ENCODE results near the gene SMIM29.
"Not testable (repeated sequence)": the region's sequence is repeated elsewhere in the genome, so short reads cannot be mapped to it uniquely, and the experiment has no call there.

Gene SMIM29

GRCh38 chr6:34248727-34249468 lies at the start of gene SMIM29:
SMIM29 (minus strand) TSS chr6:34249006; CDS start chr6:34247791, 1,215 bp downstream.
- peak; percentile 94 to 99 (median 96) for DNase-seq (ENCODE audit: low read depth in 3 of 3)

GRCh38 chr6:34295721-34296120 lies 46.9 kb upstream of the SMIM29 start:
- no peak for DNase-seq (ENCODE audit: low read depth in 3 of 3)

- no peak for DNase-seq (ENCODE audit: low read depth in 3 of 3)
These were observed 44.1 kb upstream of the SMIM29 start for GRCh38 chr6:34292954-34293353.

GRCh38 chr6:34289137-34289536 lies 40.3 kb upstream of the SMIM29 start:
- DNase-seq (ENCODE audit: low read depth in 3 of 3): no peak

- no peak for DNase-seq (ENCODE audit: low read depth in 3 of 3)
These were observed 39.8 kb upstream of the SMIM29 start for GRCh38 chr6:34288581-34288980.

- DNase-seq (ENCODE audit: low read depth in 3 of 3): no peak
These were observed 36.8 kb upstream of the SMIM29 start for GRCh38 chr6:34285448-34286164.

- DNase-seq (ENCODE audit: low read depth in 3 of 3): no peak
These were observed 36.0 kb upstream of the SMIM29 start for GRCh38 chr6:34284563-34285447.

- DNase-seq (ENCODE audit: low read depth in 3 of 3): no peak
These were observed 33.0 kb upstream of the SMIM29 start for GRCh38 chr6:34281702-34282334.

- no peak for DNase-seq (ENCODE audit: low read depth in 3 of 3)
These were observed 31.4 kb upstream of the SMIM29 start for GRCh38 chr6:34280216-34280615.

GRCh38 chr6:34278833-34279232 lies 30.0 kb upstream of the SMIM29 start:
- DNase-seq (ENCODE audit: low read depth in 3 of 3): no peak

GRCh38 chr6:34277763-34278112 lies 28.9 kb upstream of the SMIM29 start:
- no peak for DNase-seq (ENCODE audit: low read depth in 3 of 3)

- DNase-seq (ENCODE audit: low read depth in 3 of 3): no peak
These were observed 28.3 kb upstream of the SMIM29 start for GRCh38 chr6:34276881-34277762.

GRCh38 chr6:34276191-34276590 lies 27.4 kb upstream of the SMIM29 start:
- no peak for DNase-seq (ENCODE audit: low read depth in 3 of 3)

GRCh38 chr6:34275128-34275804 lies 26.5 kb upstream of the SMIM29 start:
- no peak for DNase-seq (ENCODE audit: low read depth in 3 of 3)

- DNase-seq (ENCODE audit: low read depth in 3 of 3): no peak
These were observed 25.3 kb upstream of the SMIM29 start for GRCh38 chr6:34274129-34274528.

- no peak for DNase-seq (ENCODE audit: low read depth in 3 of 3)
These were observed 24.5 kb upstream of the SMIM29 start for GRCh38 chr6:34273242-34273805.

- DNase-seq (ENCODE audit: low read depth in 3 of 3): no peak
These were observed 23.5 kb upstream of the SMIM29 start for GRCh38 chr6:34272013-34272926.

- not testable (repeated sequence) for DNase-seq (ENCODE audit: low read depth in 3 of 3)
These were observed 21.0 kb upstream of the SMIM29 start for GRCh38 chr6:34269658-34270341.

Data from stimulated activated CD4-positive, alpha-beta T cell treated with anti-CD3 and anti-CD28 coated beads, TNF-alpha, amount 100 ng/mL, for 4 hours (primary cell).